Panc1 (cell line): ENCODE measurements around the gene ZNF414. TPM values are rescaled to one million over a fixed set of nuclear protein-coding genes. Genes with fewer than 3 reads are reported as not detected.

Source experiments
- ATAC-seq: fragments of 200-7000 bp; cut with Tn5 transposase; 2 replicates; pipeline ENCODE4 v1.9.1; 2020; ENCODE audit warnings: mild to moderate bottlenecking, moderate library complexity
- BruUV-seq: library from RNA; stranded (reverse); fragments of 400-500 nt; replicated peaks from 2 replicates; lab custom pipeline; 2021; lab: Mats Ljungman, UMichigan
- CTCF ChIA-PET: fragments of 300-600 bp; sonication (Branson Sonifier 250); formaldehyde crosslinking; loops from one replicate; lab custom pipeline; 2022; ENCODE audit warnings: antibody characterized with exemption; lab: Charles Lee
- POLR2A ChIA-PET: fragments of 300-600 bp; sonication (Branson Sonifier 250); formaldehyde crosslinking; loops from one replicate; lab custom pipeline; 2022; ENCODE audit warnings: antibody characterized with exemption; lab: Charles Lee
- DNase-seq: peaks from one replicate; pipeline ENCODE4 v3.0.0-alpha.2; 2010; ENCODE audit warnings: low read depth, low spot score
- H3K27ac ChIP-seq: 2 replicates; pipeline ENCODE4 v1.5.1; 2011; ENCODE audit warnings: mild to moderate bottlenecking, low read length, inconsistent platforms
- H3K27me3 ChIP-seq: fragments of 200-500 bp; sonication (Bioruptor generic); 2 replicates; pipeline ENCODE4 v1.6.0; 2014; ENCODE audit warnings: low read length, inconsistent platforms; ENCODE audit not compliant: control insufficient read depth, insufficient read depth
- H3K36me3 ChIP-seq: fragments of 200-500 bp; sonication (Bioruptor generic); 2 replicates; pipeline ENCODE4 v1.5.1; 2014; ENCODE audit warnings: inconsistent platforms, mild to moderate bottlenecking, low read length, moderate library complexity; ENCODE audit not compliant: control insufficient read depth, insufficient read depth
- H3K4me1 ChIP-seq: 2 replicates; pipeline ENCODE4 v1.5.1; 2011; ENCODE audit warnings: inconsistent platforms, mild to moderate bottlenecking, low read length, moderate library complexity; ENCODE audit not compliant: control insufficient read depth, insufficient read depth
- H3K4me3 ChIP-seq, 2 experiments: 2 replicates each; pipeline ENCODE4 v1.5.1; 2011 to 2012; ENCODE audit warnings: low read depth in 2 of 2, low read length in 2 of 2, mild to moderate bottlenecking in 2 of 2, inconsistent platforms in 1 of 2, moderate library complexity in 1 of 2
- H3K9me3 ChIP-seq: fragments of 200-500 bp; sonication (Bioruptor generic); 2 replicates; pipeline ENCODE4 v1.5.1; 2014; ENCODE audit warnings: low read depth, mild to moderate bottlenecking, inconsistent platforms, low read length, moderate library complexity; ENCODE audit not compliant: control insufficient read depth, insufficient read depth
- POLR2AphosphoS5 ChIP-seq: IDR thresholded peaks from 2 replicates; pipeline ENCODE4 v1.6.1; 2012; ENCODE audit warnings: mild to moderate bottlenecking, low read depth, low read length, moderate library complexity
- REST ChIP-seq, 2 experiments: IDR thresholded peaks; 2 replicates each; pipeline ENCODE4 v1.6.1; 2011 to 2012; ENCODE audit warnings: low read depth in 2 of 2, control low read depth in 1 of 2, low read length in 1 of 2, mild to moderate bottlenecking in 1 of 2, moderate library complexity in 1 of 2; ENCODE audit not compliant: insufficient read depth in 1 of 2
- SIN3A ChIP-seq: IDR thresholded peaks from 2 replicates; pipeline ENCODE4 v1.6.1; 2012; ENCODE audit warnings: low read depth, mild to moderate bottlenecking, low read length, moderate library complexity, borderline replicate concordance; ENCODE audit not compliant: insufficient read depth
- TCF7L2 ChIP-seq: IDR thresholded peaks from 2 replicates; pipeline ENCODE4 v1.6.1; 2011; ENCODE audit warnings: mild to moderate bottlenecking, low read depth, low read length, inconsistent platforms
- in situ Hi-C: cut with HindIII; loops from 2 replicates; pipeline ENCODE4 v1.10.0; 2016; ENCODE audit warnings: low sequenced_read_pairs, low pct_unique_long_range_greater_than_20kb
- intact Hi-C: fragments of 100-400 bp; cut with micrococcal nuclease; formaldehyde crosslinking; loops from one replicate; pipeline ENCODE4 v1.10.0; 2022; ENCODE audit not compliant: unreplicated experiment
- total RNA-seq: library from RNA; stranded (reverse); gene quantifications from one replicate; pipeline ENCODE4 v1.2.1, GENCODE V29; 2021; ENCODE audit not compliant: unreplicated experiment
- TF ChIP-seq, protein P1 (sequence below): fragments of 450-650 bp; IDR thresholded peaks from 2 replicates; pipeline ENCODE4 v1.5.1; 2017; ENCODE audit warnings: mild to moderate bottlenecking

The ZNF414 gene
- total RNA-seq, 1 experiment from 2014 or later: 37.1 TPM

DNA sequence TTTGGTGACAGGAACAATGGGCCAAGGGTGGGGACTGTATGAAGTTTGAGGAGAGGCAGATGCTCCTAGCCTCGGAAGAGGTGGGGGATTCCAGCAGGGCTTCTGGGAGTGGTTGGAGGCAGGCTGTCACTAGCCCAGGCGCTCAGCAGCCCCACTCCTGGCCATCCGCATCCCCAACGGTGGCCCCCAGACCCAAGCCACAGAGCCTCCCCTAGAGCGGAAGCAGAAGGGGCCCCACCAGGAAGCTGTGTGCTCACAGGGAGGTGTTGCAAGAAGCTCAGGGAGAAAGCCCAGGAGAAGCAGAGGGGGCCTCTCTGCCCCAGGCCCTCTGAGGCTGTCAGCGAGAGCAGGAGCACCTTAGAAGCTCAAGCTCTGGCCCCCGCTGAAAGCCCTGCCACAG is 19.8 kb downstream of the ZNF414 start:
- intact Hi-C loops (no loop called here), in situ Hi-C loops (no loop called here)
- no peak for ATAC-seq
- no peak for DNase-seq
- Histone ChIP-seq H3K27me3 (no peaks in the 10 kb centered on the region), H3K9me3 (no peaks in the 10 kb centered on the region), H3K4me3 (no peak overlapping the region), H3K27ac (no peak overlapping the region), H3K4me1 (no peaks in the 10 kb centered on the region), H3K36me3 (no peaks in the 10 kb centered on the region)
- ChIA-PET CTCF (no interaction called here), POLR2A (no interaction called here)
- TF ChIP-seq, protein P1, sequence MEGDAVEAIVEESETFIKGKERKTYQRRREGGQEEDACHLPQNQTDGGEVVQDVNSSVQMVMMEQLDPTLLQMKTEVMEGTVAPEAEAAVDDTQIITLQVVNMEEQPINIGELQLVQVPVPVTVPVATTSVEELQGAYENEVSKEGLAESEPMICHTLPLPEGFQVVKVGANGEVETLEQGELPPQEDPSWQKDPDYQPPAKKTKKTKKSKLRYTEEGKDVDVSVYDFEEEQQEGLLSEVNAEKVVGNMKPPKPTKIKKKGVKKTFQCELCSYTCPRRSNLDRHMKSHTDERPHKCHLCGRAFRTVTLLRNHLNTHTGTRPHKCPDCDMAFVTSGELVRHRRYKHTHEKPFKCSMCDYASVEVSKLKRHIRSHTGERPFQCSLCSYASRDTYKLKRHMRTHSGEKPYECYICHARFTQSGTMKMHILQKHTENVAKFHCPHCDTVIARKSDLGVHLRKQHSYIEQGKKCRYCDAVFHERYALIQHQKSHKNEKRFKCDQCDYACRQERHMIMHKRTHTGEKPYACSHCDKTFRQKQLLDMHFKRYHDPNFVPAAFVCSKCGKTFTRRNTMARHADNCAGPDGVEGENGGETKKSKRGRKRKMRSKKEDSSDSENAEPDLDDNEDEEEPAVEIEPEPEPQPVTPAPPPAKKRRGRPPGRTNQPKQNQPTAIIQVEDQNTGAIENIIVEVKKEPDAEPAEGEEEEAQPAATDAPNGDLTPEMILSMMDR: no peak
- TF ChIP-seq POLR2AphosphoS5 (no peak), REST (IDR thresholded peaks at IDR 0.05; ENCODE audit: insufficient read depth in 1 of 2, low read depth in 2 of 2, low read length in 1 of 2) (no peak), TCF7L2 (no peak), SIN3A (no peak)
- no TSS peak for BruUV-seq

GRCh38 chr19:8491574-8491973 is 22.4 kb downstream of the ZNF414 start:
- Histone ChIP-seq H3K36me3 (no peaks in the 10 kb centered on the region), H3K4me3 (no peak overlapping the region), H3K9me3 (no peaks in the 10 kb centered on the region), H3K27me3 (no peaks in the 10 kb centered on the region), H3K27ac (no peak overlapping the region), H3K4me1 (no peaks in the 10 kb centered on the region)
- POLR2A ChIA-PET: no interaction called here
- BruUV-seq: no TSS peak
- TF ChIP-seq, protein P1: no peak
- TF ChIP-seq SIN3A: no peak
- TF ChIP-seq REST (IDR thresholded peaks at IDR 0.05; ENCODE audit: insufficient read depth in 1 of 2, low read depth in 2 of 2, low read length in 1 of 2): no peak
- TF ChIP-seq POLR2AphosphoS5: no peak
- CTCF ChIA-PET: no interaction called here
- in situ Hi-C loops: no loop called here
- intact Hi-C loops: no loop called here
- ATAC-seq (no peak; the same call in 1 of the 2 replicates), DNase-seq (no peak)
